ENCODE data around the gene PVALEF. TPM values are rescaled to one million over a fixed set of nuclear protein-coding genes. Genes with fewer than 3 reads are reported as not detected.

Gene PVALEF
- total and polyA plus RNA-seq, 2 donors (not counting 3 experiments of a cell fraction or from before 2014, with no cell fraction given), result not detected

DNA sequence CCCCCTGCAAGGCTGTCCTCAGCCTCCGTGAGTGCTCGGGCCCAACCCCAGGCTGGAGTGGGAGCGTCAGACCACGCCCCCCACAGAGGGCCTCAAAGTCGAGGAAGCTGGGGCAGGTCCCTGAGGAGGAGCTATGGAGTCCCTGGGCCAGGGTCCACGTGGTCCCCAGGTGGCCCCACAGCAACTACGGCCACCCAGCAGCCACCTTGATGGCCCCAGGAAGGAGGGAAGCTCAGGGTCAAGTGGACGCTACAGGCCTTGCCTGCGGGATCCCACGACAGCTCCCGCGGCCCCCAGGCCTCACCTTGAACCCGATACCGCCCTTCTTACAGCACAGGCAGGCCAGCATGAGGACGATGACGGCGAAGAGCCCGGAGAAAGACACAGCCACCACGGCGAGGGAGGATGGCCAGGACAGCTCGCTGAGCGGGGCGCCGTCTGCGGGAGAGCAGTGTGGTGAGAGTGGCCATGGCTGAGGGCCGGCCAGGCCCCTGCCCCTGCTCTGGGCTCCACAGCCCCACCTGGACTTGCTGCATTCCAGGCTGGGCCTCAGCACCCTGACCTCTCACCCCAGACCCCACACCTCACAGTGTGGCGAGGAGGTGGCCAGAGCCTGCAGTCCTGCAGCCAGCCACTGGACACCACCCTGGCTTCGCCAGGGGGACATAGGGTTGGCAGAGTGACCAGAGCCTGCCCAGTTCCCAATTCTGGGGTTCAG is 31.1 kb upstream of the PVALEF start:
- dilution Hi-C loops (cut with MboI; ENCODE audit: extremely low pct_ligation_motif_present, low sequenced_read_pairs) (no loop called here), intact Hi-C loops (cut with micrococcal nuclease) (no loop called here)
- no peaks in the 10 kb centered on the region for H4K20me1 ChIP-seq (replicated peaks; ENCODE audit: control insufficient read depth, extremely low read depth, insufficient read depth, low read length)
- no peaks in the 10 kb centered on the region for H3K9me3 ChIP-seq (replicated peaks; ENCODE audit: control insufficient read depth, insufficient read depth, low read length)
- H3K9ac ChIP-seq (replicated peaks; ENCODE audit: extremely low read depth, insufficient read depth, low read length), result no peak overlapping the region
- H3K79me2 ChIP-seq (ENCODE audit: control insufficient read depth, insufficient read depth, low read length), result no peaks in the 10 kb centered on the region
- H3K4me1 ChIP-seq (ENCODE audit: control insufficient read depth, extremely low read depth, insufficient read depth, low read length), result no peaks in the 10 kb centered on the region
- TF ChIP-seq POLR2A (IDR thresholded peaks at IDR 0.05; ENCODE audit: low read depth, low read length) (no peak), GATA2 (IDR thresholded peaks at IDR 0.05; ENCODE audit: insufficient read depth, insufficient read length, low read depth, low read length) (no peak)
- no peaks in the 10 kb centered on the region for H3K27me3 ChIP-seq (ENCODE audit: control insufficient read depth in 2 of 2, insufficient read depth in 2 of 2, low read length in 2 of 2)
- H3K36me3 ChIP-seq (ENCODE audit: control insufficient read depth in 2 of 2, extremely low read depth in 1 of 2, insufficient read depth in 2 of 2, low read length in 2 of 2), result no peaks in the 10 kb centered on the region
- no peak overlapping the region for H3K27ac ChIP-seq (ENCODE audit: insufficient read depth, low read depth, low read length)
- no peaks in the 10 kb centered on the region for H3K9me1 ChIP-seq (replicated peaks; ENCODE audit: control insufficient read depth, extremely low read depth, insufficient read depth, low read length)
- FAIRE-seq (no peak), DNase-seq (ENCODE audit: low read depth, low spot score) (no peak)
- POLR2A ChIA-PET, result no interaction called here
- no peak overlapping the region for H2AFZ ChIP-seq (ENCODE audit: low read depth, low read length)
- CTCF ChIA-PET, result interaction anchor here (1.1 to 2.5 kb wide), 2 partner anchors 9 to 67 kb away, joined by 3 to 12 read pairs; no protein-coding TSS in a partner anchor
- BruUV-seq (replicated peaks), result no TSS peak
- H3K4me2 ChIP-seq (ENCODE audit: insufficient read depth, low read length), result no peak overlapping the region
- H3K4me3 ChIP-seq (replicated peaks in 1 of 3; ENCODE audit: insufficient read depth in 1 of 3, low read depth in 1 of 3, low read length in 3 of 3), result no peak overlapping the region

DNA sequence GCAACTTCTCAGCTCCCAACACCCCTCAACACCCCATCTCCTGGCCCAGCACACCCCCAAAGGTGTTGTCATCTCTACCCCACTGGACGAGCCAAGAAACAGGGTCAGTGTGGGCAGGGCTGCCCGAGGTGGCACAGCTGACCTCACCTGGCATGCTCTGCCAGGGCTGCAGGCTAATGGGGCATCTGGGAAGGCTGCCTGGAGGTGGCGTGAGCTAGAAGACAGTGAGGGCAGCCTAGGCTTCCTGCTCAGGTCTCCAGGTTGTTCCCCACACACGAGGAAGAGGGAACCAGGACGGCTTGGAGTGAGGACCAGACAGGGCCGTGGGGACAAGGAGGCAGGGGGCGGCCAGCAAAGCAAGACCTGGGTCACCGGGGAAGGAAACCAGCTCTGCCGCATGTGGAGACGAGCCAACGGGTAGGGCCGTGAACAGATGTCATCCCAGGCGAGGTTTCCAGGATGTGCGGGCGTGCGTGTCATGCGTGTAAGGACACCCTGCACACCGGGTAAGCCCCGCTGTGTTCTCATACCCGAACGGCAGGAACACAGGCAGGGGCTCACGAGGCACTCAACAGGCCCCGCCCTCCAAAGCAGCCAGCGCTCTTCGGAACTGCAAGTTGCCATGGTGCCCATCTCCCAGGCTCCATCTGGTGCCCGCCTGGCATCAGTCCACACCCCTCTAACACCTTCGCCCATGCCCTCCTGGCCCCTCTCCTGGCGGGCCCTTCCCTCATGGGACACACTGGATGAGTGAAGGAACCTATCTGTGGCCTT is 29.6 kb upstream of the PVALEF start:
- Histone ChIP-seq H2AFZ (ENCODE audit: low read depth, low read length) (no peak overlapping the region), H3K4me2 (ENCODE audit: insufficient read depth, low read length) (no peak overlapping the region), H3K4me1 (ENCODE audit: control insufficient read depth, extremely low read depth, insufficient read depth, low read length) (no peaks in the 10 kb centered on the region), H3K9ac (replicated peaks; ENCODE audit: extremely low read depth, insufficient read depth, low read length) (no peak overlapping the region), H3K9me3 (replicated peaks; ENCODE audit: control insufficient read depth, insufficient read depth, low read length) (no peaks in the 10 kb centered on the region), H3K4me3 (replicated peaks in 1 of 3; ENCODE audit: insufficient read depth in 1 of 3, low read depth in 1 of 3, low read length in 3 of 3) (no peak overlapping the region), H3K27me3 (ENCODE audit: control insufficient read depth in 2 of 2, insufficient read depth in 2 of 2, low read length in 2 of 2) (no peaks in the 10 kb centered on the region), H4K20me1 (replicated peaks; ENCODE audit: control insufficient read depth, extremely low read depth, insufficient read depth, low read length) (no peaks in the 10 kb centered on the region), H3K36me3 (ENCODE audit: control insufficient read depth in 2 of 2, extremely low read depth in 1 of 2, insufficient read depth in 2 of 2, low read length in 2 of 2) (no peaks in the 10 kb centered on the region), H3K9me1 (replicated peaks; ENCODE audit: control insufficient read depth, extremely low read depth, insufficient read depth, low read length) (no peaks in the 10 kb centered on the region), H3K79me2 (ENCODE audit: control insufficient read depth, insufficient read depth, low read length) (no peaks in the 10 kb centered on the region), H3K27ac (ENCODE audit: insufficient read depth, low read depth, low read length) (no peak overlapping the region)
- DNase-seq (ENCODE audit: low read depth, low spot score) (no peak), FAIRE-seq (no peak)
- dilution Hi-C loops (cut with MboI; ENCODE audit: extremely low pct_ligation_motif_present, low sequenced_read_pairs) (no loop called here), intact Hi-C loops (cut with micrococcal nuclease) (no loop called here)
- TF ChIP-seq FOS (IDR thresholded peaks at IDR 0.05; ENCODE audit: borderline replicate concordance, insufficient read depth, low read length), result no peak
- TF ChIP-seq EZH2 (IDR thresholded peaks at IDR 0.05; ENCODE audit: borderline replicate concordance, low read depth, low read length, severe bottlenecking), result no peak
- TF ChIP-seq, protein P1, sequence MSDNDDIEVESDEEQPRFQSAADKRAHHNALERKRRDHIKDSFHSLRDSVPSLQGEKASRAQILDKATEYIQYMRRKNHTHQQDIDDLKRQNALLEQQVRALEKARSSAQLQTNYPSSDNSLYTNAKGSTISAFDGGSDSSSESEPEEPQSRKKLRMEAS (IDR thresholded peaks at IDR 0.05; ENCODE audit: insufficient read depth, insufficient read length), result no peak
- TF ChIP-seq MYC (IDR thresholded peaks at IDR 0.05; ENCODE audit: low read depth, low read length), result no peak
- TF ChIP-seq POLR2A (IDR thresholded peaks at IDR 0.05; ENCODE audit: low read depth, low read length), result no peak
- no peak for TF ChIP-seq POLR2AphosphoS5 (IDR thresholded peaks at IDR 0.05; ENCODE audit: insufficient read depth, low read depth, low read length)
- no peak for TF ChIP-seq JUN (IDR thresholded peaks at IDR 0.05; ENCODE audit: borderline replicate concordance, insufficient read depth, insufficient read length, low read depth)
- TF ChIP-seq, protein P2, sequence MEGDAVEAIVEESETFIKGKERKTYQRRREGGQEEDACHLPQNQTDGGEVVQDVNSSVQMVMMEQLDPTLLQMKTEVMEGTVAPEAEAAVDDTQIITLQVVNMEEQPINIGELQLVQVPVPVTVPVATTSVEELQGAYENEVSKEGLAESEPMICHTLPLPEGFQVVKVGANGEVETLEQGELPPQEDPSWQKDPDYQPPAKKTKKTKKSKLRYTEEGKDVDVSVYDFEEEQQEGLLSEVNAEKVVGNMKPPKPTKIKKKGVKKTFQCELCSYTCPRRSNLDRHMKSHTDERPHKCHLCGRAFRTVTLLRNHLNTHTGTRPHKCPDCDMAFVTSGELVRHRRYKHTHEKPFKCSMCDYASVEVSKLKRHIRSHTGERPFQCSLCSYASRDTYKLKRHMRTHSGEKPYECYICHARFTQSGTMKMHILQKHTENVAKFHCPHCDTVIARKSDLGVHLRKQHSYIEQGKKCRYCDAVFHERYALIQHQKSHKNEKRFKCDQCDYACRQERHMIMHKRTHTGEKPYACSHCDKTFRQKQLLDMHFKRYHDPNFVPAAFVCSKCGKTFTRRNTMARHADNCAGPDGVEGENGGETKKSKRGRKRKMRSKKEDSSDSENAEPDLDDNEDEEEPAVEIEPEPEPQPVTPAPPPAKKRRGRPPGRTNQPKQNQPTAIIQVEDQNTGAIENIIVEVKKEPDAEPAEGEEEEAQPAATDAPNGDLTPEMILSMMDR (IDR thresholded peaks at IDR 0.05; ENCODE audit: extremely low read depth in 1 of 2, insufficient read depth in 1 of 2, low read depth in 1 of 2, low read length in 2 of 2), result no peak
- TF ChIP-seq GATA2 (IDR thresholded peaks at IDR 0.05; ENCODE audit: insufficient read depth, insufficient read length, low read depth, low read length), result no peak
- CTCF ChIA-PET, result interaction anchor here (1.5 kb wide), 1 partner anchor 65 kb away, joined by 6 read pairs; no protein-coding TSS in a partner anchor
- POLR2A ChIA-PET, result no interaction called here
- no TSS peak for BruUV-seq (replicated peaks)
